HG03457 (cell line): ENCODE data around the gene TRANK1.
A peak's percentile ranks its signal among the peaks of the same experiment; 100 is the strongest.
"Not testable (repeated sequence)": the region's sequence is repeated elsewhere in the genome, so short reads cannot be mapped to it uniquely, and the experiment has no call there.

ENCODE experiments used
- ATAC-seq: cut with Tn5 transposase; IDR thresholded peaks from one replicate; pipeline ENCODE4 v1.9.1; 2021; ENCODE audit warnings: moderate number of reproducible peaks; ENCODE audit not compliant: unreplicated experiment

TRANK1 gene

DNA sequence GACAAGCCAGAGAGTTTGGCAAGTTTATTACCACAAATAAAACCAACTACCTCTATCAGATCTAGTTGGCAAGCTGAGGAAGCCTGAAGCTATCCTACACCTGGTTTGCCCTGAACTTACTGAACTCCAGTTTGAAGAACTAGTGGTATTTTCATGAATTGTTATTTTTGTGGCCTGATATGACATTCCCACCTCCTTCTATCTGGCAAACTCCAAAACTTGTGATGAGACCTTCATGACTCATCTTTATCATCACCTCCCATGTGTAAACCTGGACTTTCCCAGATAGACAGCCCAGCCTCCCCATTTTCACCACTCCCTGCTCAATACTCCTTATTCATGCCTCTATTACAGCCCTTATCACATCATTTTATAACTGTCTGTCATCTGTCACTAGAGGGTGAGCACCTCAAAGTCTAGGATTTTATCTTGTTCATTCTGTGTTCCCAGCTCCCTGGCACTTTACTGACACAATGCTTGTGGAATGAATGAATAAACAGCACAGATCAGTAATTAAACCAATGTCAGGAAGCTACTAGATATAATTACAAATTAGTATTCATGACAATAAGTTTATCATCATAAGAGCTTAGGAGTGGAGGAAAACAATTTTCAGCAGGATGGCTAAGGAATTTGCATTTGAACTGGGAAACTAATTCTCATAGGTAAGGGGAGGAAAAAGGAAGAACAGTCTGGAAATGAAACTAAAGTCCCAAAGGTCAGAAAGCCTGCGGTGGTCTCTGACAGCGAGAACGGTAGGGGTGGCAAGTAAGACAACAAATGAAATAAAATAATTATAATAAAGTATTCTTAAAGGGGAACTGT, 13.2 kb upstream of the TRANK1 start:
- ATAC-seq = no peak

DNA sequence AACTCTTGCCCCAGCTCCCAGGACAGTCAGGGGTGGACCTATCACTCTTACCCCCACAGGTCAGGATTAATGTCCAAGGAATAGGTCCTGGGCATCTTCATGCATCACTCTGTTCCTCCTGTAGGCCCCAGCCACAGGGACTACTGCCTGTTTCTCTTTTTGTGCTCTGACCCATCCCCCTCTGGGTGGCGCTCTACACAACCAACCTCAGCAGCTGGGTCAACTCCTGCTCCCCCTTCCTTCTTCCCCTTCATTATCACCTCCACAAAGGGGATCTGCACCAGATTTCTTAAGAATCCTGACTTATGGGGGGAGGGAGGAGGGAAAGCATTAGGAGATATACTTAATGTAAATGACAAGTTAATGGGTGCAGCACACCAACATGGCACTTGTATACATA, 12.2 kb upstream of the TRANK1 start:
- no peak for ATAC-seq

DNA sequence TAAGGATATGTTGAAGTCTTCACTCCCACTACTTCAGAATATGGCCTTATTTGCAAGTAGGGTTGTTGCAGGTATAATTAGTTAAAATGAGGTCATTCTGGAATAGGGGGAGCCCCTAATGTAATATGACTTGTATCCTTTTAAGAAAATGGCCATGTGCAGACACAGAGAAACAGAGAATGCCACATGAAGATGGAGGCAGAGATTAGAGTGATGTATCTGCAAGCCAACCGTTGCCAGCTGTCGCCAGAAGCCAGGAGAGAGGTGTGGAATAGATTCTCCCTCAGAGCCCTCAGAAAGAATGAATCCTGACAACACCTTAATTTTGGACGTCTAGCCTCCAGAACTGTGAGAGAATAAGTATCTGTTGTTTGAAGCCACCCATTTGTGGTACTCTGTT, 11.3 kb upstream of the TRANK1 start:
- no peak for ATAC-seq

DNA sequence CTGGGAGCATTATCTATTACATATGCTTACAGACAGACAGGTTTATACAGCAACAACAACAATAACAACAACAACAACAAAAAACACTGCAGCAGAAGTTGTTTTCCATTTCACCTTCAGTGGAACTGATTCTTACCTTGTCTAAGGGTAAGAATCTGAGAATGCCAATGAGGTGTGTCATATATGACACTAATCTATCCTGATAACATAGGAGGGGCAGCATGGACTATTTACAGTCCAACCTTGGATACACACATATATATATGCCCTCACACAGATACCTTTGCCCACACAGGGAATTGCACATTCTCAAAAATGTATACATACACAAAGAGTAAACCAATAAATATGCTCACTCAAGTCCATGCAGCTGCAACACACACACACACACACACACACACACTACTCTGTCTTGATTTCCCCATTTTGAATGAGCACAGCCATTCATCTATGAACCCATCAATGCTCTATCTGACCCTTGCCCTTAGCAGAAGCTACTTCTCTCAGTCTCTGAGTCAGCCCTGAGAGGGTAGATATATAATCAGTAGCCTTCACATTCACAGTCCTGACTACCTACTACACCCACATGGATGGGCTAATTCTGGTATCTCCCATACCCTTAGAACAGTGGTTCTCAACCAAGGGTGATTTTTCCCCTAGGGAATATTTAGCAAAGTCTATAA, 9.7 kb upstream of the TRANK1 start:
- no peak for ATAC-seq

DNA sequence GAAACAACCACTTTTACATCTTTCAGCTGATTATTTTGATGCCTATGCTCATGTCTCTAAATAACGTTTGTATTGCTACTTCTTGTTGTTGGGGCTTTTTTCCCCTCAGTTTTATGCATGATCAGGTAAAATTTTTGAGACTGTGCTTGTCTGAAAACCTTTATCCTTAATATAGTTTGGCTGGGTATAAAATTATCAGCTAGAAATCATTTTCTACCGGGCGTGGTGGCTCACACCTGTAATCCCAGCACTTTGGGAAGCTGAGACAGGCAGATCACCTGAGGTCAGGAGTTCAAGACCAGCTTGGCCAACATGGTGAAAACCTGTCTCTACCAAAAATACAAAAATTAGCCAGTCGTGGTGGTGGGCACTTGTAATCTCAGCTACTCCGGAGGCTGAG, 3.0 kb upstream of the TRANK1 start:
- ATAC-seq = not testable (repeated sequence)

DNA sequence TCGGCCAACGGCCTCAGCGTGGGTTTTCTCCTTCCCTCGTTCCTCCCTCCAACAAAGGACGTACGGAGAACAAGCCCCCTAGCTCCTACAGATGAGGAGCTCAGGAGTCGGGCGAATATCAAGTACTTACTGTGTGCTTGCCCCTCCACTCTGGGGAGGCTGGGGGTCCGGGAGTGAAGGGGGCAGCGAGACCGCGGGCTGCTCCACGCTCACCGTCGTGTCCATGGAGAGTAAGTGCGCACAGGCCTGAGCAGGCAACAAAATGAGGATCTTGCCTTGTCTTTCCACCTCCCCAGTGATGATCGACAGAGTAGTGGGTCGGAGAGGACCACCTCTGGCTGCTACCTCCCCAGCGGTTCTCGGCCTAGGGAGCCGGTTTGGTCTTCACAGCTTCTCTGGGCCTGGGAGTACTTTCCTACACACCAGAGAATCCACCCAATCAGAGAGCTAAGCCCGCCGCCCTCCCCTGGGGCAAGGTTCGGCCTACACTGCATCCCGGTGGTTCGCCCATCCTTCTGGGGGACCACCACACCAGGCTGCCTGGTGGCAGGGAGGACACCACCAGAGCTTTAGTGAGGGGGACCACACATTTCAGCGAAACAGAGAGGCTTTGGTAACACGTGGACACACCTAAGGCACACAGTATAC, 603 bp upstream of the TRANK1 start:
- no peak for ATAC-seq

DNA sequence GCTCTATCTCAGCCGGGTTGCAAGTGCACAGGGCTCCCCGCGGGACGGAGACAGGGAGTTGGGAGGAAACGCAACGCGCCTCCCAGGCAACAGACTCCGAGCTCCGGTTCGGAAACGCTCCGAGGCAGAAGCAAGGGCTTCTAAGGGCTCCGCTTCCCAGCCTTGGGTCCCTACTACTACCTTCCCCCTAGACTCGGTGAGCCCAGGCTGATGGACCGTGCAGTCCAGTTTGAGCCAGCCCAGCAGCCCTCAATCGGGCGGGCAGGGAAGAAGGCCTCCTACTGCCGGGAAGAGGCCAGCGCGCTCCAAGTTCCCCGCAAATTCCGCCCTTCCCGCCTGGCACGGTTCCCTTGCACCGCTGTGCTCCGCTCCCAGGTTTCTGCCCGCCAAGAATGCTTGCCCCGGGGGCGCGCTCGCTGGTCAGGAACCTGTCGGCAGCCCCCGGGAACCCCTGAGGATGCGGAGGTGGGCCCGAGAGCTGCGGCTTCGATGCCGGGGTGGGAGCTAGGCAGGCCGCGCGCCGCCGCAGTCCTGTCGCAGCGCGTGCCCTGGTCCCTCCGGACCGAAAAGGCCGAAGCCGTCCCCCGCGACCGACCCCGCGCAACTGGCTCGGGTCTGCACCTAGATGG, 728 bp downstream of the TRANK1 start:
- peak; percentile 38 for ATAC-seq

DNA sequence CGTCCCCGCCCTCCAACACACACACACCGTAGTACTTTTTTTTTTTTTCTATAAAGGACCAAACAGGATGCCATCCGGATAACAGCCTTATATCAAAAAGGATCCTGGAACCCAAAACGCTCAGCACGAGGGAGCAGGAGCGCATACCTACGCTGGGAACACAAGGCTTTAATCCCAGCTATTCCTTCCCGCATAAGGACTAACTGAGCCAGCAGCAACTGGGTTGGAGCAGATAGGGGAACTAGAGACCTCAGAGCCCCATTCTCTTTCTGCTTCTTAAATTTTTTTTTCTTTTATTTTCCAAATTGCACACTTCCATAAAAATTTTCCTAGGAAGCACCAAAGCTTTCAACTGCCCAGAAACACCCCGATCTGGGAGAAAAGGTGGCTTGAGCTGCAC, 1.3 kb downstream of the TRANK1 start:
- ATAC-seq = no peak

DNA sequence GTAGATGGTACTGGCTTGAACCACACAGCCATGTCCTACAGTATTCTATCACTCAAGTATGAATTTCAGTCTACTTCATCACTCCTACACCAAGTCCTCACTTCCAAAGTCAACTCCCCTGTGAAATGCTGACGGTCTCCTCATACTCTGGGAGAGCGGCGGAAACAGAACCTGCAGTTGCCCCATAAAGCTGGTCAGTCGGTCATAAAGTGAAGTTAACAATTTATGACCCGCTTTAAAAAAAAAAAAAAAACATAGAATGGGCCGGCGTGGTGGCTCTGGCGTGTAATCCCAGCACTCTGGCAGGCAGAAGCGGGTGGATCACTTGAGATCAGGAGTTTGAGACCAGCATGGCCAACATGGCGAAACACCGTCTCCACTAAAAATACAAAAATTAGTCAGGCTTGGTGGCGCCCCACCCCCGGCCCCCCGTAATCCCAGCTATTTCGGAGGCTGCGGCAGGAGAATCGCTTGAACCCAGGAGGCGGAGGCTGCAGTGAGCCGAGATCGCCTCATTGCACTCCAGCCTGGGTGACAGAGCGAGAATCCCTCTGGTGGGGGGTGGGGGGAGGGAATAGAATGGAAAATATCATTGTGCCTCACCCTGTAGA, 2.1 kb downstream of the TRANK1 start:
- no peak for ATAC-seq

DNA sequence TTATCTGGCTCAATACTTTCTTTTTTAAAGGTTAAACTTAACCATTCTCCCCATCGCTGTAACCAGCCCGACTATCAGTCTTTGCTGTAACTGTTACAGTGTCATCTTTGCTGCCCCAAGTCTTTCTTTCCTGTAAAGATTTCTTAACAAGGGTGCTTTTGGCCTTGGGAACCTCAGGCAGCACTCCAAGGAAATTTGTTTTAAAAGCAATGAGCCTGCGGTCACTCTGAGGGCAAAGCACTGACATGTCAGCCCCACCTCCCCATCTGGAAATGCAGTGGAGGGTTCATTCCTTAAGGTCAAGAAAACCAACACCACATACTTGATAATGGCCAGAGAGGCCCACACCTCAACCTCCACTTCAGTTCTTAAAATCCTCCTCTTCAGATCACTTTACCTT, 3.2 kb downstream of the TRANK1 start:
- ATAC-seq = no peak

DNA sequence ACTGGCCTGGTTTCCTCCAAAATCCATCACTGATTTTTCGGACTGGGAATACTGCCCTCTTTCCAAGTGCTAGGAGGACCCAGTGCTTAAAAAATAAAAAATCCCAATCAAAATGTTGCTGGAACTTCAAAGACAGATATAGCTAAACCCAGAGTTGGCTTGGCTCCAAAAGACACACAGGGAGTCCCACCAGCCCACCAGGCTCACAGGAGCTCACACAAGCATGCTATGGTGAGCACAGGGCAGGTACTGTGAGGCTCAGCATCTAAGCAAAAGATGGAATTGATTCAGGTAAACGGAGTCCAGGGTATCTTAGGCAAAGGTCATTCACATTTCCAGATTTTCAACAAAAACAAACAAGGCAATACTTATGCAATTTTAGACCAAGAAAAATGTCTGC, 3.7 kb downstream of the TRANK1 start:
- no peak for ATAC-seq

DNA sequence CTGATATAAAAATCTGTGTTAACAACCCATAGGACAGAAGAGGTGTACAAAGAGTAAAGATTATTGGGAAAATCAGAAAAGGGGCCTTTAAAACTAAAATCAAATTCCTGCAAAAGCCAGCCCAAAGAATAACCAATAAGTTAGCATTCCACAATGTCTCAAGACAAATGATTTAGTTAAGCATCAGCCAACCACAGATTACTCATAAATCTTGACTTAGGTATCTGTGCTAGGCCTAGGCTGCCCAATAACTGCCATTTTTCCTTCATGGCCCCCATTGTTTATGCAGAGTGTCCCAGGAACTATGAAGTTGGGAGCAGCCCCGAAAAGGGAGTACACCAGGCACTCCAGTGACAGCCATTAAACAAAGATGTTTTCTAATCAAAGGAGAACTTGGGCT, 7.4 kb downstream of the TRANK1 start:
- ATAC-seq = no peak

DNA sequence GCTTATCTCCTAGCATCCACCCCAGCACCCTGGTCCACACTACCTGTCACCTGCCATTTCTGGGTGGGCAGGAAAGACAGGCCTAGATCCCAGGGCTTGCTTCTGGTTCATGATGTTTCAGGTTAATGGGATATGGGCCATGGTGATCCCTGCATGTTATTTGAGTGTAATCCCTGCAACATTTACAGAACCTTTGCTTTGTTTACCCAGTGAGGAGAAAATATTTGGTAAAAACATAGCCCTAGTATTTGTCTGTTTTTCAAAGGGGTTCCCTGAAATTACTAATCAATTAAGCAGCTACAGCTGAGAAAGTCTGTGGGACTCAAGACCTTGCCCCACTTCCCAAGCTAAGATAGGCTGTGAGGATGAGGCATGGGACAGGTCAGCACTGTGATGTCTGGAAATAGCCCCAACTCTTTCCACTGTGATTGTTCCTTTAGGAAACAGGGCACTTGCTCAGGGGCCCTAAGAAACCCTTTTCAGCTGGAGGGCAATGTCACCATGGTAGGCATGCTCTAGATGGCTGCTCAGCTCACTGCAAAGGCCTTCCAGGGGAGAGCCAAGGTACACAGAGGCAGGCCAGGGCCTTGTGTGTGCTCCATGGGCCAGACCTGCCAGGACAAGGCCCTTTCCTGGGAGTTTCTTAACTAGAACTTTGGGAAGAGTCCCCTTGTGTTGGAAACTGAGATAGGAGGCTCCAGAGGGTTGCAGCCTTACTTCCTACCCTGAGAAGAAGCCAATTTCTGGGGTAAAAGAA, 11.1 kb downstream of the TRANK1 start:
- no peak for ATAC-seq

DNA sequence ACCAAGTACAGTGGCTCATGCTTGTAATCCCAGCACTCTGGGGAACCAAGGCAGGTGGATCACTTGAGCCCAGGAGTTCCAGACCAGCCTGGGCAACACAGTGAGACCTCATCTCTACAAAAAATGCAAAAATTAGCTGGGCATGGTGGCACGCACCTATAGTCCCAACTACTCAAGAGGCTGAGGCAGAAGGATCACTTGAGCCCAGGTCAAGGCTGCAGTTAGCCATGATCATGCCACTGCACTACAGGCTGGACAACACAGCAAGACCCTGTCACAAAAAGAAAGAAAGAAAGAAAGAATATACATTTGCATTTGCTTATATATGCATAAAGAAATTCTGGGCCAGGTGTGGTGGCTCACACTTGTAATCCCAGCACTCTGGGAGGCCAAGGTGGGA, 13.4 kb downstream of the TRANK1 start:
- ATAC-seq = not testable (repeated sequence)

DNA sequence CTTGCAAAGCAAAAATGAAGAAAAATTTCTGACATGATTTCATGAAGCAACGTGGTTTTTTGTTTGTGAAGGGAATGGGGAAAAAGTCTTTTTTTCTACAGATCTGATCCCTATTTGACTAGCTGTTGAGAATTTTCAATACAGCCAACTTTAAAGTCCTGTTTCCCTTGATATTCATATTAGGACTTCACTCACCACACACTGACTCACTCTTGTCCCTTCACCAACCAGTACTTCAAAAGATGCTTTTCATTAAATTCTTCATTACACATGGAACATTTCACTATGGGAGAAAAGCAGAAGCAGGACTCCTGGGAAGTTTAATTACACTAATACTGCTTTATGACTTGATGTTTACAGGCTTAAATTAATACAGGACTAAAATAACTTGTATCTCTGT, 16.6 kb downstream of the TRANK1 start:
- ATAC-seq = no peak

DNA sequence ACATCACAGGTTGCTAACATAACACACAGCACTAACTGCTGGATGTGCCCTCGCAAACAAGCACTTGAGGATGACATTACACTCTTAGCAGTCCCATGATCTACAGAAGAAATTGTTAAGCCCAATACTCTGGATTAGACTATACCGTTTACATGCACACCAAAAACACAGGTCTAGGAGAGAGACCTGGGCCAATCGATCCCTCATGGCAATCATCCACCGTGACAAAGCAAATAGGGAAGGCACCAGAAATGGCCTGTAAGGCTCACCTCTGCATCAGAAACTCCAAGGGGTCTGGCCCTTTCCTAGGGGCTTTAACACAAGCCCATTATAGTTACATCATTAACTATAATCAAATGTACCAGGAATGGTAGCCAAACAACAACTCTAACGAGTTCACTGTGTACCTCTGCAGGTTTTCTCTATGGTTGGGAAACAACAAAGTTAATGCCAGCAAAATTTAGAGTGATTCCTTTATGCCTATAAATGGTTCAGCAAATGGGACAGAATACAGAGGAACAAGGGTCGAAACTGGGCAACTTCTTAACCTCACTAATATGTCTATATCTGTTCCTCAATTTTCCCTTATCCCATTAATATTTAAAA, 18.5 kb downstream of the TRANK1 start:
- ATAC-seq = no peak

DNA sequence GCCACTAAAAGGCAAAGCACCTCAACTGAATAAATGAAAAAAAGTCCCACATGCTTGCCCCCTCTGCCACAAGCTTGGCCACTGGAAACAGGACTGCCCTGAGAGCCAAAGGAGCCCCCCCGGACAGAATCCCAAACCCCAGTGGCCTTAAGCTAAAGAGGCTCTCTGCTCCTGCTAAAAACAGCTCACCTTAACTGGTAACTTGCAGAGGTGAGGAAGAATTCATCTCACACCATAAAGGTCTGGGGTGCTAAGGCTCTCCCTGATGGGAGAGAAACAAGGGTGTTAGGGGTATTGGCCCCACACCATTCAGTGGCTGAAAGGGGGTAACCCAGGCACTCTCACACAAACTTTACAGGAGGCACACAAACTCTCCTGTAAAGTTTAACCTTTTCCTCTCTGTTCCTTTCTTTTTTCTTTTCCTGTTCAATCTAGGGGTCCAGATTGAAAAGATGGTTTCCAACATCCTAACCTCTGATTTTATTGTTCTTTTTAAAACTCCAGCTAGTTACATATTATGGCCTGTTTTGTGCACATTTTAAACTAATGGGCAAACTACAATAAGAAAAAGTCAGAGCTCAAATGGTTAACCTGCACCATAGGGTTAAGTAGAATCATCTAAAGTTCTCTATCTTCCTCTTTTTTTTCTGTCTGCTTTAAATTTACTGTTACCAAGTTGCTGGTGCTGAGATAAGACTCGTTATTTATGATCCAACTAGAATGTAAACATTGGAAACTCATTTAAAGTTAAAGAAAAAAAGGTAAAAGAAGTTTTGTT, 19.9 kb downstream of the TRANK1 start:
- ATAC-seq = no peak

DNA sequence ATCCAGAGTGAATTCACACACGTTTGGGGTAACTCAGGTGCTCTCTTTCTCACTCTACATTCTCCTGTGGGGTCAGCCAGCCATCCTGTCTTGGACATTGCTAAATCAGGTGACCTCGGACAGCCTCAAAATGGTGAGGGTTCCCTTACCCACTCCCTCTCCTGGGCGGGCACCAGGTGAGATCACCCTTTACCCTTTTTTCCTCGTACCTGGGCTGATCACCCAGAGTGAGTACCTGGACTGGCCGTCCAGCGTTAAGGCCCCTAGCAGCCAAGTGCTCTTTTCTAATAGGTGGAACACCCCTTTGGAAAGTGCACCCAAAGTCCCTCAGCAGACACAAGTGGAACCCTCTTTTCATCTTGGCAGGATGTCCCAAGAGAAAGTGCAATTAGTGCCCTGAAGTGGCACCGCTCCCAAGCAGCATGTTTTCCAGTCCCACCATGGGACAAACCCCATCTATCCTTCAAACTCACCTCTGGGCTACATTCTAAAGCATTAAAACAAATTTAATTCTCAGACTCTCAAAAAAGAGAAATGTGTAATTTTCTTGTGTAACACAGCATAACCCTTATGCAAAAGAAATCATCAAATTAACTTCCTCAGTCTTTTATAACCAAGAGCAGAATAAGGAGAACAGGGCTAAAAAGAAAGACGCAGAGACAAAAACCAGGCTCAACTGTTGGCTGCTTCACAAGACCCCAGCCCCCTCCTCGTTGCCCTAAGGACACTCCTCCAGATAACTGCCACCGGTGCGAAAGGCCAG, 20.7 kb downstream of the TRANK1 start:
- ATAC-seq = no peak

DNA sequence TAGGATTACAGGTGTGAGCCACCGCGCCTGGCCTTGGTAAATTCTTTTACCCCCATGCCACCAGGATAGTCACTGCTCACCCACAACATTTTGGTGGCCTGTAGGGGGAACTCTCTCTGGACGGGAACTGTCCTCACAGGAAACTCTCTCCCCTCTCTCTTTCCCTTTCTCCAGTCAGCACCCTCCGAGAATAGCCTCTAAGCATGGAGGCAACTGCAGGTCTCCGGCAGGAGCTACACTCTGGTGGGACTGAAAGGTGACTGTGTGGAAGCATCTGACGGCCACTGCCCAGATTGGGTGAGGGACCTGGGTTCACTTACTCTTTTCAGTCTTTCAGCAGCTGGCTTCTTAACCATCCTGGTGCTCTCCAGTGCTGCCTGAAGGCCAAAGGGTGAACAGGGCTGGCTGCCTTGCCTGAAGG, 21.3 kb downstream of the TRANK1 start:
- no peak for ATAC-seq
